NOMO-1 (cell line): Measurements from ENCODE around the gene WNT16.
A peak's percentile ranks its signal among the peaks of the same experiment; 100 is the strongest.
"Not testable (repeated sequence)": the region's sequence is repeated elsewhere in the genome, so short reads cannot be mapped to it uniquely, and the experiment has no call there.

Experiments used
- DNase-seq, 2 experiments: peaks; one replicate each; lab custom pipeline; 2025; ENCODE audit not compliant: unreplicated experiment in 2 of 2; lab: John Stamatoyannopoulos, UW

The WNT16 gene

GRCh38 chr7:121328508-121329190, at the start of gene WNT16:
WNT16 (plus strand) TSS chr7:121329000; CDS start chr7:121329293, 293 bp downstream.
- no peak for DNase-seq

- no peak for DNase-seq
Observed at GRCh38 chr7:121279060-121279620, 49.7 kb upstream of the WNT16 start.

- DNase-seq, result no peak
Observed at GRCh38 chr7:121279822-121280221, 49.0 kb upstream of the WNT16 start.

GRCh38 chr7:121280656-121281055, 48.1 kb upstream of the WNT16 start:
- DNase-seq, result no peak

GRCh38 chr7:121282129-121282528, 46.7 kb upstream of the WNT16 start:
- DNase-seq, result no peak

GRCh38 chr7:121285066-121285667, 43.6 kb upstream of the WNT16 start:
- DNase-seq, result no peak

- no peak for DNase-seq
Observed at GRCh38 chr7:121286186-121286585, 42.6 kb upstream of the WNT16 start.

- peak in 1 of 2 experiments; percentile 0 for DNase-seq
Observed at GRCh38 chr7:121286742-121287734, 41.8 kb upstream of the WNT16 start.

GRCh38 chr7:121288894-121289293, 39.9 kb upstream of the WNT16 start:
- no peak for DNase-seq

- not testable (repeated sequence) for DNase-seq
Observed at GRCh38 chr7:121289930-121290329, 38.9 kb upstream of the WNT16 start.

GRCh38 chr7:121294448-121294992, 34.3 kb upstream of the WNT16 start:
- DNase-seq, result no peak

GRCh38 chr7:121297843-121298242, 31.0 kb upstream of the WNT16 start:
- no peak for DNase-seq

- no peak for DNase-seq
Observed at GRCh38 chr7:121298831-121299239, 30.0 kb upstream of the WNT16 start.

- no peak for DNase-seq
Observed at GRCh38 chr7:121300685-121301420, 27.9 kb upstream of the WNT16 start.

- DNase-seq, result no peak
Observed at GRCh38 chr7:121301446-121302213, 27.2 kb upstream of the WNT16 start.

GRCh38 chr7:121302214-121302745, 26.5 kb upstream of the WNT16 start:
- peak; percentile 48 to 69 for DNase-seq

GRCh38 chr7:121303422-121304101, 25.2 kb upstream of the WNT16 start:
- DNase-seq, result no peak

GRCh38 chr7:121304102-121304658, 24.6 kb upstream of the WNT16 start:
- DNase-seq, result no peak
